Rectal smooth muscle tissue (tissue), 1 donor: Measurements from ENCODE around the gene SGSM1.
"Not testable (repeated sequence)": the region's sequence is repeated elsewhere in the genome, so short reads cannot be mapped to it uniquely, and the experiment has no call there.

Source experiments
- H3K27ac ChIP-seq: one replicate; pipeline ENCODE4 v1.7.0; 2013; ENCODE audit warnings: low read depth, low read length, inconsistent platforms
- H3K27me3 ChIP-seq: one replicate; pipeline ENCODE4 v1.7.0; 2013; ENCODE audit warnings: low read length; ENCODE audit not compliant: control insufficient read depth, insufficient read depth
- H3K36me3 ChIP-seq: one replicate; pipeline ENCODE4 v1.7.0; 2013; ENCODE audit warnings: low read length; ENCODE audit not compliant: control insufficient read depth, insufficient read depth
- H3K4me1 ChIP-seq: one replicate; pipeline ENCODE4 v1.7.0; 2013; ENCODE audit warnings: low read length; ENCODE audit not compliant: control insufficient read depth, insufficient read depth
- H3K4me3 ChIP-seq: one replicate; pipeline ENCODE4 v1.7.0; 2013; ENCODE audit warnings: low read length
- H3K9ac ChIP-seq: one replicate; pipeline ENCODE4 v1.7.0; 2013; ENCODE audit warnings: low read length

SGSM1 gene

GRCh38 chr22:24831687-24832086, 25.7 kb downstream of the SGSM1 start:
- Histone ChIP-seq H3K4me3 (no peak overlapping the region), H3K27ac (no peak overlapping the region), H3K27me3 (no peaks in the 10 kb centered on the region), H3K4me1 (no peaks in the 10 kb centered on the region), H3K36me3 (no peaks in the 10 kb centered on the region), H3K9ac (no peak overlapping the region)

DNA sequence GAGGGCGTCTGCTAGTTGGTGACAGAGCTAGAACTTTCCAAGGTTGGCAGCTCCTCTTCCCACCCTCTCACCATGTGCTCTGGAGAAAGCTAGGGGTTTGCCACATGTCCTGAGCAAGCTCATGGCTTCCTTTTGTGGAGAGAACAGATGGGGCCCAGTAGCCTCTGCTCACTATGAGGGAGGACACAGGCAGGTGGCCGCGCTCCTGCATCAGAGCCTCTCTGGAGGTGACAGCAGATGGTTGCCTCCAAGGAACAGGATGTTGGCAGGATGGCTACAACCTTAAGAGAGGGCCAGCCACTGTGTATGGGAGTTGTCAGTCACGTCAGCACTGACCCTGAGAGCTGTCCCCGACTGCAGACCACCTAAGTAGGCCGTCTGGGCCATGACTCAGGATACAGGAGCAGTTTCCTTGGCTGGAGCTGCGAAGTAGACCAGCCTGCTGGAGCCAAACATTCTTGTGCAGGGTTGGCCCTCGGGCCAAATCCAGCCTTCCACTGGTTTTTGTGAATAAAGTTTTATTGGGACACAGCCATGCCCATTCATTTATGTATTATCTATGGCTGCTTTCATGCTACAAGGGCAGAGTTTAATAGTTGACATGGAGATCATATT, 28.0 kb downstream of the SGSM1 start:
- H3K4me3 ChIP-seq = no peak overlapping the region
- H3K27ac ChIP-seq = no peak overlapping the region
- no peaks in the 10 kb centered on the region for H3K27me3 ChIP-seq
- H3K4me1 ChIP-seq = no peaks in the 10 kb centered on the region
- no peak overlapping the region for H3K9ac ChIP-seq
- no peaks in the 10 kb centered on the region for H3K36me3 ChIP-seq

- H3K36me3 ChIP-seq = no peaks in the 10 kb centered on the region
- no peak overlapping the region for H3K27ac ChIP-seq
- H3K4me1 ChIP-seq = no peaks in the 10 kb centered on the region
- no peak overlapping the region for H3K4me3 ChIP-seq
- no peak overlapping the region for H3K9ac ChIP-seq
- H3K27me3 ChIP-seq = no peaks in the 10 kb centered on the region
These were observed 29.0 kb downstream of the SGSM1 start for GRCh38 chr22:24834845-24835570.

GRCh38 chr22:24836282-24836681, 30.3 kb downstream of the SGSM1 start:
- H3K4me3 ChIP-seq = no peak overlapping the region
- no peak overlapping the region for H3K9ac ChIP-seq
- H3K27ac ChIP-seq = no peak overlapping the region
- H3K36me3 ChIP-seq = no peaks in the 10 kb centered on the region
- H3K27me3 ChIP-seq = no peaks in the 10 kb centered on the region
- no peaks in the 10 kb centered on the region for H3K4me1 ChIP-seq

DNA sequence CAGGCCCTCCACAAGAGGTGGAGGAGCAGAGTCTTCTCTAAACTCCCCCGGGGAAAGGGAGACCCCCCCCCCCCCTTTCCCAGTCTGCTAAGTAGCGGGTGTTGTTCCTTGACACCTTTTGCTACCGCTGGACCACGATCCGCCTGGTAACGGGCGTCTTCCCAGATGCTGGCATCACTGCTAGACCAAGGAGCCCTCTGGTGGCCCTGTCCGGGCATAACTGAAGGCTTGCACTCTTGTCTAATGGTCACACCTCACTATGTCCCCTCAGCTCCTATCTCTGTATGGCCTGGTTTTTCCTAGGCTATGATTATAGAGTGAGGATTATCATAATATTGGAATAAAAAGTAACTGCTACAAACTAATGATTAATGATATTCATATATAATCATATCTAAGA, 31.5 kb downstream of the SGSM1 start:
- H3K4me1 ChIP-seq, H3K9ac ChIP-seq, H3K36me3 ChIP-seq, H3K4me3 ChIP-seq, H3K27me3 ChIP-seq, H3K27ac ChIP-seq: not testable (repeated sequence)

DNA sequence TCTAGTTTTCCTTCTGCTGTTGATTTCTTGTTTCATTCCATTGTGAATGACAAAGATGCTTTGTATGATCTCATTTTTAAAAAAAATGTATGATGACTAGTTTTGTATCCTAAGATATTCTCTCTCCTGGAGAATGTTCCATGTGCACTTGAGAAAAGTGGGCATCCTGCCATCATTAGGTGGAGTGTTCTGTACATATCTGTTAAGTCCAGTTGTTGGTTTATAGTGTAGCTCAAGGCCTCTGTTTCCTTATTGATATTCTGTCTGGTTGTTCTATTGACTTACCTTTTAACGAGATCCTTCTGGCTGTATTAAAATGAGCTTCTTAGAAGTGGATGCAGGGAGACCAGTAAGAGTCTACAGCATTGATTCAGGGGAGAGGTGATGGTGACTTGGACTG, 35.2 kb downstream of the SGSM1 start:
- no peak overlapping the region for H3K4me3 ChIP-seq
- H3K4me1 ChIP-seq = no peaks in the 10 kb centered on the region
- no peak overlapping the region for H3K27ac ChIP-seq
- H3K9ac ChIP-seq = no peak overlapping the region
- no peaks in the 10 kb centered on the region for H3K27me3 ChIP-seq
- H3K36me3 ChIP-seq = no peaks in the 10 kb centered on the region

GRCh38 chr22:24843048-24843447, 37.0 kb downstream of the SGSM1 start:
- peaks cover 3% of the 10 kb centered on the region for H3K36me3 ChIP-seq
- no peaks in the 10 kb centered on the region for H3K4me1 ChIP-seq
- no peak overlapping the region for H3K9ac ChIP-seq

GRCh38 chr22:24845041-24845898, 39.3 kb downstream of the SGSM1 start:
- Histone ChIP-seq H3K9ac (no peak overlapping the region), H3K27me3 (no peaks in the 10 kb centered on the region), H3K4me3 (no peak overlapping the region), H3K36me3 (peaks cover 3% of the 10 kb centered on the region), H3K27ac (no peak overlapping the region), H3K4me1 (no peaks in the 10 kb centered on the region)

More at GRCh38 chr22:24843048-24843447, 37.0 kb downstream of the SGSM1 start:
- Histone ChIP-seq H3K4me3 (no peak overlapping the region), H3K27me3 (no peaks in the 10 kb centered on the region), H3K27ac (no peak overlapping the region)

DNA sequence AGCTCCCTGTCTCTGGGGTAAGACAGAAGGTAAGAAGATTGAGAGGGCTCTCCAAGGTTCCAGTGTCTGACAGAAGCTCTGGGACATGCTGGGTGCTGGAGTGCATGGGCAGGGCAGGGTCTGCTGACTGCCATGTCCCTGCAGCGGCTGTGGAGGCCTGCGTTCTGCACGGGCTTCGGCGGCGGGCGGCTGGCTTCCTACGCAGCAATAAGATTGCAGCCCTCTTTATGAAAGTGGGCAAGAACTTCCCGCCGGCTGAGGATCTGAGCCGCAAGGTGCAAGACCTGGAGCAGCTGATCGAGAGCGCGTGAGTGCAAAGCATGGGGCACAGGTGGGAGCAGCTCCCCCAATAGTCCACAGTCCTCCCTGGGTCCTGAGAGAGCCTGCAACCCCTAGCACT, 41.5 kb downstream of the SGSM1 start:
- Histone ChIP-seq H3K36me3 (peaks cover 3% of the 10 kb centered on the region), H3K27ac (no peak overlapping the region), H3K4me3 (no peak overlapping the region), H3K4me1 (no peaks in the 10 kb centered on the region), H3K27me3 (no peaks in the 10 kb centered on the region), H3K9ac (no peak overlapping the region)

GRCh38 chr22:24848559-24849168, 42.7 kb downstream of the SGSM1 start:
- H3K9ac ChIP-seq = no peak overlapping the region
- no peak overlapping the region for H3K4me3 ChIP-seq
- no peaks in the 10 kb centered on the region for H3K27me3 ChIP-seq
- H3K27ac ChIP-seq = no peak overlapping the region
- peaks cover 3% of the 10 kb centered on the region for H3K36me3 ChIP-seq
- no peaks in the 10 kb centered on the region for H3K4me1 ChIP-seq

GRCh38 chr22:24855794-24856193, 49.8 kb downstream of the SGSM1 start:
- H3K27ac ChIP-seq = no peak overlapping the region
- H3K27me3 ChIP-seq = no peaks in the 10 kb centered on the region
- H3K36me3 ChIP-seq = no peaks in the 10 kb centered on the region
- no peaks in the 10 kb centered on the region for H3K4me1 ChIP-seq
- H3K4me3 ChIP-seq = no peak overlapping the region
- no peak overlapping the region for H3K9ac ChIP-seq

GRCh38 chr22:24857576-24857975, 51.6 kb downstream of the SGSM1 start:
- Histone ChIP-seq H3K4me3 (no peak overlapping the region), H3K27ac (no peak overlapping the region), H3K27me3 (no peaks in the 10 kb centered on the region), H3K4me1 (no peaks in the 10 kb centered on the region), H3K36me3 (no peaks in the 10 kb centered on the region), H3K9ac (no peak overlapping the region)
